Measurements from ENCODE around the gene MYD88. TPM values are rescaled to one million over a fixed set of nuclear protein-coding genes. Genes with fewer than 3 reads are reported as not detected.

MYD88 gene
- total and polyA plus RNA-seq, 9 of the 15 experiments (the other 6 are each of a cell fraction or from before 2014, with no cell fraction given), result 3.2 to 47.3 (median 27.6) TPM

GRCh38 chr3:38136777-38137614 lies 1.5 kb upstream of the MYD88 start, which contains the start of gene ACAA1 (continued):
- TF ChIP-seq SAP30 (IDR thresholded peaks at IDR 0.05; ENCODE audit: borderline replicate concordance, insufficient read depth, low read depth, low read length, poor library complexity, severe bottlenecking) (no peak), KLF10 (CRISPR knock-in tag; IDR thresholded peaks at IDR 0.05) (no peak), CREB3L1 (IDR thresholded peaks at IDR 0.05; ENCODE audit: borderline replicate concordance, low read depth) (no peak), ZNF24 (IDR thresholded peaks at IDR 0.05) (no peak), NRF1 (conservative IDR thresholded peaks at IDR 0.05 in 1 of 2, IDR thresholded peaks at IDR 0.05 in 1 of 2) (peak; percentile 91 to 92), NCOA1 (IDR thresholded peaks at IDR 0.05; ENCODE audit: low read depth) (no peak), BCL6 (CRISPR knock-in tag; IDR thresholded peaks at IDR 0.05) (peak; percentile 62; the same call in 1 of the 2 replicates), NUFIP1 (IDR thresholded peaks at IDR 0.05; ENCODE audit: partially characterized antibody) (no peak), PREB (CRISPR knock-in tag; IDR thresholded peaks at IDR 0.05) (no peak), SMARCC2 (IDR thresholded peaks at IDR 0.05; ENCODE audit: low read depth) (no peak), TCF3 (CRISPR knock-in tag; IDR thresholded peaks at IDR 0.05) (no peak), BCOR (IDR thresholded peaks at IDR 0.05) (no peak), ARID1B (IDR thresholded peaks at IDR 0.05) (no peak), ZNF436 (CRISPR knock-in tag; IDR thresholded peaks at IDR 0.05) (no peak), ZNF699 (CRISPR knock-in tag; IDR thresholded peaks at IDR 0.05; ENCODE audit: insufficient replicate concordance) (no peak), KAT2B (IDR thresholded peaks at IDR 0.05; ENCODE audit: low read depth, low read length) (no peak), YBX1 (IDR thresholded peaks at IDR 0.05) (no peak), ARID3B (CRISPR knock-in tag; IDR thresholded peaks at IDR 0.05; ENCODE audit: borderline replicate concordance) (0 out of 2 replicates have a peak, but pooled peaks have one; percentile 14), TEAD4 (IDR thresholded peaks at IDR 0.05; ENCODE audit: low read length) (0 out of 2 replicates have a peak, but pooled peaks have one; percentile 16), TEAD4 (CRISPR knock-in tag; IDR thresholded peaks at IDR 0.05; ENCODE audit: borderline replicate concordance) (no peak), CCAR2 (IDR thresholded peaks at IDR 0.05; ENCODE audit: low read depth, low read length) (no peak)
- TF ChIP-seq, protein P1, sequence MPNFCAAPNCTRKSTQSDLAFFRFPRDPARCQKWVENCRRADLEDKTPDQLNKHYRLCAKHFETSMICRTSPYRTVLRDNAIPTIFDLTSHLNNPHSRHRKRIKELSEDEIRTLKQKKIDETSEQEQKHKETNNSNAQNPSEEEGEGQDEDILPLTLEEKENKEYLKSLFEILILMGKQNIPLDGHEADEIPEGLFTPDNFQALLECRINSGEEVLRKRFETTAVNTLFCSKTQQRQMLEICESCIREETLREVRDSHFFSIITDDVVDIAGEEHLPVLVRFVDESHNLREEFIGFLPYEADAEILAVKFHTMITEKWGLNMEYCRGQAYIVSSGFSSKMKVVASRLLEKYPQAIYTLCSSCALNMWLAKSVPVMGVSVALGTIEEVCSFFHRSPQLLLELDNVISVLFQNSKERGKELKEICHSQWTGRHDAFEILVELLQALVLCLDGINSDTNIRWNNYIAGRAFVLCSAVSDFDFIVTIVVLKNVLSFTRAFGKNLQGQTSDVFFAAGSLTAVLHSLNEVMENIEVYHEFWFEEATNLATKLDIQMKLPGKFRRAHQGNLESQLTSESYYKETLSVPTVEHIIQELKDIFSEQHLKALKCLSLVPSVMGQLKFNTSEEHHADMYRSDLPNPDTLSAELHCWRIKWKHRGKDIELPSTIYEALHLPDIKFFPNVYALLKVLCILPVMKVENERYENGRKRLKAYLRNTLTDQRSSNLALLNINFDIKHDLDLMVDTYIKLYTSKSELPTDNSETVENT (CRISPR knock-in tag; IDR thresholded peaks at IDR 0.05), result peak; percentile 72; the same call in 1 of the 2 replicates
